SU-DHL-6 (cell line): ENCODE results near the gene TRAPPC10.

ENCODE experiments used
- CTCF ChIP-seq: fragments of 200-600 bp; sonication (generic); IDR thresholded peaks from one replicate; pipeline ENCODE4 v1.5.1; 2017; ENCODE audit warnings: antibody characterized with exemption, mild to moderate bottlenecking, low read length, moderate library complexity; ENCODE audit not compliant: insufficient read depth, poor library complexity, severe bottlenecking
- EZH2phosphoT487 ChIP-seq: fragments of 200-600 bp; sonication (generic), shearing (Covaris generic); conservative IDR thresholded peaks from 2 replicates; pipeline ENCODE4 v1.6.1; 2018; ENCODE audit warnings: mild to moderate bottlenecking, antibody characterized with exemption, low read length, moderate library complexity, mixed read lengths

- TF ChIP-seq CTCF: no peak
- TF ChIP-seq EZH2phosphoT487: no peak
These were observed 73.6 kb downstream of the TRAPPC10 start for GRCh38 chr21:44085491-44086321.
